22Rv1 (cell line): ENCODE measurements around the gene ADAR.

ENCODE experiments used
- H3K27ac ChIP-seq: fragments of 450-650 bp; 2 replicates; pipeline ENCODE4 v1.5.1; 2017
- ZFX ChIP-seq: fragments of 450-650 bp; IDR thresholded peaks from 2 replicates; pipeline ENCODE4 v1.6.1; 2017; ENCODE audit warnings: antibody characterized with exemption, borderline replicate concordance
- TF ChIP-seq, protein P1 (sequence below): fragments of 450-650 bp; IDR thresholded peaks from 2 replicates; pipeline ENCODE4 v1.5.1; 2017; ENCODE audit warnings: mild to moderate bottlenecking

The ADAR gene

DNA sequence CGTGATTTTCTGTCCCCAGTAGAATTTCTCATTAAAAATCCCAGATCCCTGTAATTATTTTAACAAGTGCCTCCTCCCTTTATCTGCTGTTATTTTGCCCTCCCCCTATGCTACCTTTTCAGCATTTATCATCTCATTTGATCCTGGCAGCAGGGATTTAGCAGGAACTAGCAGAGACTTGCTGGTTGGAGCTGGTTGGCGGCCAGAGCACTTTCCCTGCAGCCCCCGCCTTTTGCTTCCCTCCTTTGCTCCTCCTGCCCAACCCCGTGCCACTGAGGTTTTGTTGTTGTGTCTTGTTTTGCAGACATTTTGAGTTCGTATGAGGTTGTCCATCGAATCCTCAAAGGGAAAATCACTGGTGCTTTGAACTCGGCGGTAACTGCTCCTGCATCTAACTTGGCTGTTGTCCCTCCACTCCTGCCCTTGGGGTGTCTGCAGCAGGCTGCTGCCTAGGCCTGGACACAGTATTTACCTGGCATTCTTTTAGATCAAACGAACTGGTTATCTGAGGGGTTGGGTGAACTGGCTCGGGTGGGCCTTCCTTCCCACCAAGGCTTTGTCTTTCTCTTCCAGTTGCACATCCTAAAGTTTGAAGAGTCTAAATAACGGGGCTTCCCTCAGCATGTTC, 60.8 kb downstream of the ADAR start:
- peak overlapping the region; percentile 3 for H3K27ac ChIP-seq
- no peak for TF ChIP-seq ZFX
- TF ChIP-seq, protein P1, sequence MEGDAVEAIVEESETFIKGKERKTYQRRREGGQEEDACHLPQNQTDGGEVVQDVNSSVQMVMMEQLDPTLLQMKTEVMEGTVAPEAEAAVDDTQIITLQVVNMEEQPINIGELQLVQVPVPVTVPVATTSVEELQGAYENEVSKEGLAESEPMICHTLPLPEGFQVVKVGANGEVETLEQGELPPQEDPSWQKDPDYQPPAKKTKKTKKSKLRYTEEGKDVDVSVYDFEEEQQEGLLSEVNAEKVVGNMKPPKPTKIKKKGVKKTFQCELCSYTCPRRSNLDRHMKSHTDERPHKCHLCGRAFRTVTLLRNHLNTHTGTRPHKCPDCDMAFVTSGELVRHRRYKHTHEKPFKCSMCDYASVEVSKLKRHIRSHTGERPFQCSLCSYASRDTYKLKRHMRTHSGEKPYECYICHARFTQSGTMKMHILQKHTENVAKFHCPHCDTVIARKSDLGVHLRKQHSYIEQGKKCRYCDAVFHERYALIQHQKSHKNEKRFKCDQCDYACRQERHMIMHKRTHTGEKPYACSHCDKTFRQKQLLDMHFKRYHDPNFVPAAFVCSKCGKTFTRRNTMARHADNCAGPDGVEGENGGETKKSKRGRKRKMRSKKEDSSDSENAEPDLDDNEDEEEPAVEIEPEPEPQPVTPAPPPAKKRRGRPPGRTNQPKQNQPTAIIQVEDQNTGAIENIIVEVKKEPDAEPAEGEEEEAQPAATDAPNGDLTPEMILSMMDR: no peak

DNA sequence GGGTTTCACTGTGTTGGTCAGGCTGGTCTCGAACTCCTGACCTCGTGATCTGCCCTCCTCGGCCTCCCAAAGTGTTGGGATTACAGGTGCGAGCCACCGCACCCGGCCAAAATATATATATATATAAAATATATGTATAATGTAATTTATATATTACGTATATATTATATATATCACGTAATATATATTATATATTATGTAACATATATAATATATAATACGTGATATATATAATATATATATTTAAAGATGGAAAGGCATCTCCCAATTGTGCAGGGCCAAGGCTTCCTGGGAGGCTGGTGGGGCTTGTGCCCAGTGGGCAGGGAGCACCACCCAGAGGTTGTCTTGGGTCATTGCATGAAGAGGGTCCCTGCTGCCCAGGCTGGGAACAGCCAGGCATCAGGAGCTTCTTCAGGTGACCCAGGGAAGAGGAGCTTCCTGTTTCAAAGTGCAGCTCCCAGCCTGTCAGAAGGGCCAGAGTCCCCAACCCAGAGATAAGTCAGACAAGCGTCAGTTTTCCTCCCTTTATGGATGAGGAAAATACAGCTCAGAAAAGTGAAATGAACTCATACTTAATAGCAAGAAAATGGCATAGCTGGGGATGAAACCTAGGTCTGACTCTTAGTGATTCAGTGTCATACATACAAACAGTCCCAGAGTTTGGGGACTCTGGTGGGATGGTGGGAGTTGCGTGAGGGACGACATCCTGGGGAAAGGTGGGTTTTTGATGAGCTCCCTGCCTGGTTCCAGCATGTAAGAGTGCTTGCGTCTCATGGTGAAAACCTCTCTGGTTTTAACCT, 61.5 kb downstream of the ADAR start:
- TF ChIP-seq, protein P1: peak; percentile 85
- TF ChIP-seq ZFX: no peak
- peak overlapping the region; percentile 3; the same call in 1 of the 2 replicates for H3K27ac ChIP-seq

DNA sequence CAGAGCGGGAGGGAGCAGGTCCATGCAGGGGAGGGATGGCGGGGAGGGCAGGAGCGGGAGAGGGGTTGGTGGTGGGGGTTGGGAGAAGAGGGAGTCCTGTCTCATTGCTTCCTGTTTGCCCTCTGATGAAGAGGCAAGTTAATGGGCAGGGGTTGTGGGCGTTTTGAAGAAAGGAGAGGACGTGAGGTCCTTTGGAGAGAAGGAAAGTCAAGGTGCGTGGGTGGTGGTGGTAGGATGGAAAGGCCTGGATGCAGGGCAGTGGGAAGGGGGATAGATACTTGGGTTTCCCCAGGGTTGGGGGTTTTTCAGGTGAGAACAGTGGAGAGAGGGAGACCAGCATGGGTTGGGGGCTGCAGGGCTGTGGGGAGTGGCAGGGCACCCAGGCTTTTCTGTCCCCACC, 66.8 kb downstream of the ADAR start:
- H3K27ac ChIP-seq: no peak overlapping the region
- TF ChIP-seq ZFX: no peak
- TF ChIP-seq, protein P1: no peak

DNA sequence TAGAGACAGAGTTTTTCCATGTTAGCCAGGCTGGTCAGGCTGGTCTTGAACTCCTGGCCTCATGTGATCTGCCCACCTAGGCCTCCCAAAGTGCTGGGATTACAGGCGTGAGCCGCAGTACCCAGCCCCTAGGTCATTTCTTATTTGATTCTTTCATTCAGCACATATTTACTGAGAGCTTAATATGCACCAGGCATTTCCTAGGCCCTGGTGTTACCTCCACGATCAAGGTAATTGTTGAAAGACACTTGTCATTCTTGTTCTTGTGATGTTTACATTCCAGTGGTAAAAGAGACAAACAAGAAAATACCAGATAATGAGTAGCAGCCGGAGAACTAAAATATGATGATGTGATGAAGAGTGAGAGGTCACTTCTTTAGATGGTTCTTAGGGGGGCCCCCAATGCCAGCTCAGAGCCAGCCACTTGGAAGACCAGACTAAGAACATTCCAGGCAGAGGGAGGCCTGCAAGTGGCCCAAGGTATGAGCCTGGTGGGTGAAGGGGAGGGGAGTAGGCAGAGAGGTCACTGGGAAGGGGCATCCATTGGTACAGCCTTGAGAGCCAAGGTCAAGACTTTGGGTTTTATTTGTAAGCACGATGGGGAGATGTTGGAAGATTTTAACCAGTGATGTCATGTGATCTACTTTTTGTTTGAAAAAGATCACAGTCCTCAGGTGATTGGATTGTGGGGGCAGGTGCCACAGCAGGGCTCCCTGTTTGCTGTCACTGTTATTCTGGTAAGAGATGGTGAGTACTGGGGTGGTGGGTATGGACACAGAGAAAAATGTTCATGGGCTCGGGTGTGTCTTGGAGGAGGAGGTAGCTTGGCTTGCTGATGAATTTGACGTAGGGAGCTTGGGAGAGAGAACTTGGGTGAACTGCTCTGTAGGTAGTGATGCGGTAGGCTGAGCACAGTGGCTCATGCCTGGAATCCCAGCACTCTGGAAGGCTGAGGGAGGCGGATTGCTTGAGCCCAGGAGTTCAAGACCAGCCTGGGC, 68.2 kb downstream of the ADAR start:
- TF ChIP-seq ZFX: no peak
- TF ChIP-seq, protein P1: no peak; the same call in 1 of the 2 replicates

DNA sequence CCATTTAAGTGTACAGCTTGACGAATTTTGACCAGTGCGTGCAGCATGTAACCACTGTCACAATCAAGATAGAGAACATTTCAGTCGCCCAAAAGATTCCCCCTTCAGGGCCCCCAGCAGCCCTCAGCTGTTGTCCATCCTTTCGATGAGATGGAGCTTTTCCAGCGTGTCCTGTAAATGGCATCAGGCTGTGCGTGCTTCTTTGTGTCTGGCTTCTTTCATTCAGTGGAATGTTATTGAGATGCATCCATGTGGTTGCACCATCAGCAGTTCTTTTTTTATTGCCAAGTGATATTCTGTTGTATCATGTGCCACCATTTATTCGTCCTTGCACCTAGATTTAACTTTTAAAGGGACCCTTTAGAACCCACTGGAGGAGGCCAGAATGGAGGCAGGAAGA, 71.4 kb downstream of the ADAR start:
- H3K27ac ChIP-seq: no peak overlapping the region

More for the DNA sequence above, 68.2 kb downstream of the ADAR start:
- no peak overlapping the region for H3K27ac ChIP-seq

DNA sequence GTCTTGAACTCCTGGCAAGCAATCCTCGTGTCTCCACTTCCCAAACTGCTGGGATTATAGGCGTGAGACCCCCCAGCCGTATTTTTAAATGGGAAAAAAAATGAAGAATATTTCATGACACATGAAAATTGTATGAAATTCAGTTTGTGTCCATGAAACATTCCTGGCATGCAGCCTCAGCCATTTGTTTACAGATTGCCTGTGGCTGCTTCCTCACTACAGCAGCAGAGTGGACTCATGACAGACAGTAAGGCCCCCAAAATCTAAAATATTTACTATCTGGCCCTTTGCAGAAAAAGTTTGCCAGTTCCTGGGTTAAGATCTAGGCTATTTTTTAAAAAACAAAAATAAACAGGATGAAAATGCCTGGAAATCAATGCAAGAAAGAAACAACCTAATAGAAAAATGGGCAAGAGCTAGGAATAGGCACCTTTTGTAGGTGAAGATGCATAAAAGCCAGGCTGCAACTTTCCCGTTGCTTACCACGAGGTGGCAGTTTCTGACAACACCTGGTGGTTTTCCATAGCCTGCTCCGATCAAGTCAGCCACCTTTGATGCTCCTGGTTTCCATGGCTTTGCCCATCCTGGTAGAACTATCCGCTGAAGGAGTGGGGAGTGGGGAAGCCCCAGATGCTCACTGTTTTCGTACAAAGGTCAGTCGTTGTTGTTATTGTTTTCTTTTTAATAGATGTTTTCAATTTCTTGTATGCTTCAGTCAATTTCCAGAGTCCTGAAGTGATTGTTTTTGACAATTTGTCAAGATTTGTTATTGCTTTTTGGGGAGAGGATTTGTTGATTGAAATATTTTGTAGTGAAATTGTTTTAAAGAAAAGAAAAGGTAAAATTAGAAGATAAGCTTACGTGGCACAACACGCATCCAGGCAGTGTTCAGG, 73.8 kb downstream of the ADAR start:
- H3K27ac ChIP-seq: no peak overlapping the region
- TF ChIP-seq ZFX: no peak
- TF ChIP-seq, protein P1: peak; percentile 84

More for the DNA sequence above, 71.4 kb downstream of the ADAR start:
- TF ChIP-seq ZFX: no peak
- TF ChIP-seq, protein P1: no peak
